ENCODE data around the gene MAP7D1.
"Not testable (repeated sequence)": the region's sequence is repeated elsewhere in the genome, so short reads cannot be mapped to it uniquely, and the experiment has no call there.

MAP7D1 gene

GRCh38 chr1:36207339-36207738 lies 51.4 kb downstream of the MAP7D1 start:
- no peak for FAIRE-seq

GRCh38 chr1:36208978-36209703 lies 53.2 kb downstream of the MAP7D1 start:
- FAIRE-seq: no peak

DNA sequence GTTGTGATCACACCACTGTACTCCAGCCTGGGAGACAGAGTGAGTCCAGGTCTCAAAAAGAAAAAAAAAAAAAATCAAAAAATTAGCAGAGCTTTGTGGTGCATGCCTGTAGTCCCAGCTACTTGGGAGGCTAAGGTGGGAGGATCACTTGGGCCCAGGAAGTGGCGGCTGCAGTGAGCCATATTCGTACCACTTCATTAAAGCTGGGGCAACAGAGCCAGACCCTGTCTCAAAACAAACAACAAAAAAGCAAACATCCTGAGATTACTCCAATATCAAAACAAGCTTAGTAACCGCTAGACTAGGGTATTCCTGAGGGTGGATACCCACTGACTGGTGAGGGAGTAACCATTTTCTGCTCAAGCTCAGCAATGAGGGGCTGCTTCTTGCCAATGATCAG lies 55.3 kb downstream of the MAP7D1 start:
- FAIRE-seq: no peak

DNA sequence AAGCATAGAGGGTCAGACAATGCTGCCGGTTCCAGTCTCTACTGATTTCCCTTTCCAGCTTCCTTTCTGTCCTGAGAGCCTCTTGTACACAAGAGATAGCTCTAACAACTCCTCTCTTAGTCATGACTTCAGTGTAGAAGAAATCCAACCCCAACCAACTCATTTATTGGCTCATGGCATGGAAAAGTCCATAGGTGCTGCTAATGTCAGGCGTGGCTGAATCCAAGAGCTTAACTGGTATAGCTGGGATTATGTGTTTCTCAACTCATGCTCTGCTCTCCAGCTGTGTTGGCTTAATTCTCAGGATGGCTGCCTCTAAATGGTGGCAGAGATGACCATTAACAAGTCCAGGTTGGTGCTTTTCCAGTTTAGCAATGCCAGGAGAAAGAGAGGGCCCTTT lies 55.9 kb downstream of the MAP7D1 start:
- FAIRE-seq: no peak

DNA sequence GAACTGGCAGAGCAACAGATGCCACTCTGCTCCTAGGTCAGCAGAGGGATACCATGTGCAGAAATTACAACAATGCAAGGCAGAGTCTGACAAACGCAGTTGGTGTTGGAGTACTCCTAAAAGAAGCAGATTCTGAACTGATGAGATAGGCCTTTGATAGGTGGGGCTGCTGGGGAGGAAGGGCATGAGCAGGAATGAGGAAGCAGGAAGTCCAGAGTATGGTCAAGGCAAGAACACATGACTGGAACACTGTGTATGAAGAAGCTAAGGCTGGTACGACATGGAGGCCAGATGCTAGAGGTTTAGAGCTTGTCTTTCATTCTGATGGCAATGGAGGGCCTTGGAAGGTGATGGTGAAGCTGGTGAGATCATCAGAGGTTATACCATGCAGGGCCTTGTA lies 56.8 kb downstream of the MAP7D1 start:
- no peak for FAIRE-seq

- peak; percentile 74 for FAIRE-seq
These were observed 61.7 kb downstream of the MAP7D1 start for GRCh38 chr1:36217670-36218069.

- not testable (repeated sequence) for FAIRE-seq
These were observed 65.9 kb downstream of the MAP7D1 start for GRCh38 chr1:36221901-36222300.

- no peak for FAIRE-seq
These were observed 66.8 kb downstream of the MAP7D1 start for GRCh38 chr1:36222481-36223380.

GRCh38 chr1:36223381-36223995 lies 67.5 kb downstream of the MAP7D1 start:
- no peak for FAIRE-seq

DNA sequence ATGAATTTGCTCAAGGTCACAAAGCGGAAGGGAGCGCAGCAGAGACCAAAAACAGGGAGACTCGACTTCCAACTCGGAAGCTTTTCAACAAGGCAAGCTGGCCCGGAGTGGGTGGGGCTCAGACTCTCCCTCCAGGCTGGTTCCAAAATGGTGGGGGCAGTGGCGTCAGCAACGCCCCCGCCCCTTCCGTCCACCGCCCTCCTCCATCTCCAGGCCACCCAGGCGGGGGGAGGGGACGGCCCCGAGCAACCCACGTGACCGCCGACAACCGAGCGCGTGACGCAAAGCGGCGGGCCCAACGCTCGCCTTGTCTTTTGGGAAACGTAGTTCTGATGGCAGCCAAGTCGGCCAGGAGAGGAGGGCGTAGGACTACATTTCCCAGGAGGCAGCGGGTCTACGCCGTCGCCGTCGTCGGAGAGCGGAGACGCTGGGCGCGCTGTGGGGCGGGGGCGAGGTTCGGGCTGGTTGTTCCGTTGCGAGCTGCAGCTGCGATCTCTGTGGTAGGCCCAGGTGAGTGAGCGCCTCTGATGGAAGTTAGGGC lies 68.1 kb downstream of the MAP7D1 start, which contains the start of gene THRAP3:
Gene THRAP3, plus strand, starts transcription at position 448 of the 541 bp plus-strand sequence. CDS start 58,121 bp downstream, outside the sequence.
- FAIRE-seq: peak; percentile 98

DNA sequence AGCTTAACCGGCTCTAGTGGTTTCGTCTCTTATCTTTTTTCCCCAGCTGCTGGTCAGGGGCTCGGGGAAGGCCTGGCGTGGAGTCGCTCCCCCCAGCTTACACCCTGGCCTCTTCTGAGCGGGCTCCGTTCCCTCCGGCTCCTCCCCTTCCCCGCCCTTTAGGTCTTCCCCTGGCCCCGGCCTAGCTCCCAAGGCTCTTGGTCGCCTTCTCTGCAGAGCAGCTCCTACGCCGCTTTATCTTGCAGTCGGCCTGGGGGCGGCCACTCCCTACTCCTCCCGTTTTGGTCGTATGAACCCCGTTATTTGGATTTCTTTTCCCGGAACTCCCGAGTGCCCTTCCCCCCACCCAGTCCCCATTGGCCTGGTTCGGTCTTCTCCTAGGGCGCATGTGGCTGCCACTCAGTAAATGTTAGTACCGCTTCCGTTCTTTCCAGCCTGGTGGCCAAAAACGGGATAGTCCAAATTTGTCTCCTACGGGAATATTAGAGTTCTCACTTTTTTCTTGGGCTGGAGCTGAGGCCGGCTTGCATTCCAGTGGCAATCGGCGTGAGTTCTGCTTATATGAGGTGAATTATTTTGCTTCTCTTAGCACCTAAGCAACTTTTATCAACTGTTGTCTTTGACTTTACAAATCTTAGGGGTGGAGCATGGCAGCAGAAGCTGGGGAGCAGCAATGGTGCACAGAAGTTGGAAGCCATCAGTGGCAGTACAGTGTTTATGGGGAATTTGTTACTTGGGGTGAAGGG lies 68.8 kb downstream of the MAP7D1 start:
- FAIRE-seq: no peak

DNA sequence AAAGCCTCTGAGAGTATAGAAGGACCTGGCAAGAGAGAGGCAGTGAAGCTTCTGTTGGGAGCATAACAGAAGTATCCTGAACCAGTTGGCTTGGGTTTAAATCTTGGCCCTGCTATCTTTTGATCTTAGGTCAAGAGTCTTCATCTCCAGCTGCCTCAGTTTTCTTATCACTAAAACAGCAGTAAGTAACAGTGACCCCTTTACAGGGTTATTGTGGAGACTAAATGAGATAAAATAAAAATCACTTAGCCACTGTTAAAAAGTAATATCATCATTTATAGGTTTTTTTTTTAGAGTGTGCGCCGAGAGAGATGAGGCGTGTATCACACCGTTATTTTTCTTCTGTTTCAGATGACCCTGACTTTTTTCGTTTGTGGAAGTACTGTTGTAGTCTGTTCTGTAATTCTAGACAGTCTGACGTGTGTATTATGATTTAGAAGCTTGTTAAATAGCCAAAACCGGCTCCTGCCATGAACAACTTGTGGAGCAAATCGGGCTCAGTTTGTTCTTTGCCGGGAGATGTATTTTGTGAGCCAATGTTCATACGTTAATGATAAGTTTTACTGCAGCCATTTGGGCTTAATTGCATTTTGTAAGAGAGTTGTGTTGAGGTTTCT lies 69.4 kb downstream of the MAP7D1 start:
- FAIRE-seq: no peak

GRCh38 chr1:36230279-36230678 lies 74.3 kb downstream of the MAP7D1 start:
- not testable (repeated sequence) for FAIRE-seq
